Activated CD4-positive, alpha-beta T cell treated with anti-CD3 and anti-CD28 coated beads, Interleukin-2, amount 50 U/mL, for 4 hours (primary cell): Measurements from ENCODE around the gene JAML.

ENCODE experiments used
- DNase-seq, 2 experiments: peaks; one replicate each; pipeline ENCODE4 v3.0.0-alpha.2; 2020

The JAML gene

DNA sequence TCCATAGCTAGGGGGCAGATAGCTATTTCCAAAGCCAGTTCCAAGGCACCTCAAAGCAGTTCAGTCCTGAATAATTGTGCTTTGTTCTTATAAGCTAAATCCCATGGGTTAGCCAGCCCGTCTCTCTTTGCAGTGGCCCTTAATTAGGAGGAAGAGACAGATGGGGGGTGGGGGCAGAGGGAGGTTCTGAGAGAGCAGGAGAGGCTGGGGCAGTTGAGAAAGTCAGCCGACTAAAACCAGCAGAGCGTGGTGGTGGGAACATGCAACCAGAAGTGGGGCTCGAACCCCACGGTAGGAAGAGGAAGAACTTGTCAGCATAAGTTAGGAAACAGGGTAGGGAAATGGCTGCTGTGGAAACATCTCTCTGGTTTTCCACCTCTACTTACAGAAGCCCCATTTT lies 61.3 kb downstream of the JAML start:
- no peak for DNase-seq

DNA sequence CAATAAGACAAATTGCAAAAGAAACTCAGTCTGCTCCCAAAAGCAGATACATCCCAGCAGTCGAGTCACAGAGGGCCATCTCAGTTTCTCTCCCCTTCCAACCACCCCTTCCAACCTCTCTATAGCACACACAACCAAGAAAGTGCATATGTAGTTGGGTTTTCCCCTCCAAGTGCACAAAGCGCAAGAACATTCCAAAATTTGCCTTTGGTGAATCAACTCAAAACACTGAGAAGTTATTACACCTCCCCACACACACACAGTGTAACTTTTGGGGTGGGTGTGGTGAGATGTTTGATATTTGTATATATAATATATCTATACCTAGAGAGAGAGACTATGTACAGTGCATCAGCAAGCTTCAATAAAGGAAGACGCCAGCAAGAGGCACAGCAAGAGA lies 62.0 kb downstream of the JAML start:
- DNase-seq: no peak

DNA sequence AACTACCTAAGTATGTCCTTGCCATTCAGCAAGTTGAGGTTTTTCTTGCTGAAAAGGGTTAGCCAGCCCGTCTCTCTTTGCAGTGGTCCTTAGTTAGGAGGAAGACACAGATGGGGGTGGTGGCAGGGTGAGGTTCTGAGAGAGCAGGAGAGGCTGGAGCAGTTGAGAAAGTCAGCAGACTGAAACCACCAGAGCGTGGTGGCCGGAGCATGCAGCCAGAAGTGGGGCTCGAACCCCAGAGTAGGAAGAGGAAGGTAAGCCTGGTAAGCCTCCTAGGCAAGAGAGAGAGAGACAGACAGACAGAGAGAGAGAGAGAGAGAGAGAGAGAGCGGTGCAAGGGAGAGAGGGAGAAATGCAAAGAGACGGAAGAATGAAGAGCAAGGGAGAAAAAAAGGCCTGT lies 63.0 kb downstream of the JAML start:
- DNase-seq: no peak

DNA sequence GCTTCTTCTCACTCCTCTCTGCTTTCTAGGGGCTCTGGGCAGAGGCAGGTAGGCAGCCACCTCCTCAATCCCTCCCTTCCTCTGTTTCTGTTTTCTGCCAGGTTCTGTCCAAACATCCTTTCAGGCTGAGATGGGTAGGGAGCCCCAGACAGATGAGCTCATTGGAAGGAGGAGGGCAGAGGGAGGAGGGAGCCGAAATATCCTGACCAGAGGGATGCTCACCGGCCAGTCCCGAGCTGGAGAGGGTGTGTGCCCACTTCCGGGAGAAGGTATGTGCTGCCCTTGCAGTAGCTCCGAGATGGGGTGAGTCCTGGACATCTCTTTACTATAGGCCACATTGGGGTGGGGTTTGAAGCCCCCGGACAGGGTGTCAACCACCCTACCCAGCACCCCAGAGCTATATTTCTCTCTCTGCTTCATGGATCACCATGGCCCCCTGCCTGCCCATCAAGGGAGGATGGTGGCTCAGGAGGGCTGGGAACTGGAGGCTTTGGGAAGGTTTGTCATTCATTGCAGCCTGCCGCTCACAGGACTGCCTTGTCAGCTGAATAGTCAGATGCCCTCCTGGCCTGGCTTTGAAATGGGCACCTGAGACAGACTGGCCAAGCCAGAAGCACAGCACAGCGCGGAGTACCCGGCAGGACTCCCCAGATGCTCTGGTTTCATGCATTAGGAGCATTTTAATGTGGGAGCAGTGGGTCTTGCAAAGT lies 67.5 kb downstream of the JAML start:
- DNase-seq: no peak

DNA sequence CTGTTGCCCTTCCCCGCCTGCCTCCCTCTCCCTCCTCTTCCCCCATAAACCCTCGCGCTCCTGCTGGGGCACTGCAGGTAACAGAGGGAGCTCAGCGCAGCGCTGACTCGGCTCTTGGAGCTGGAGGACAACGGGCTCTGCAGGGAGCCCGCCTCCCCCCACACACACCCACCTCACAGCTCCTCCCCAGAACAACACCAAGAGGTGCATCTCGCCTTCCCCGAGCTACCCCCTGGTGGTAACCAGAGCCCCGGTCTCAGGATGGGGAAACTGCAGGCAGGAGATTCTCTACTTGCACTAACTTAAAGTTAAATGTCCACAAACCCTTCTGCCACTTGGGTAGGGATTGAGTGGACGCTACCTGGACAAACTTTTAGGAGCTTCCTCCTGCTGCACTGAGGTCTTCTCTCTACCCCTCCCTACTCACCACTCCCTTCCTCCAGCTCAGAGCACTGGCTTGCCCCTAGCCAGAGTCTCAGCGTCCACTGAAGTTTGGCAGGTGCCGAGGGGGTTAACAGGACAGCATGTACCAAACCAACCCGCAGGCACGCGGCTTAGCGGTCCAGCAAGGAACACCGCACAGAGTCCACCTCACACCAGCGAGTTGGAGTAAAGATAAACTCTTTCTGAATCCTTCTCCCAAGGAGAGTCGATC lies 68.2 kb downstream of the JAML start:
- DNase-seq: no peak

DNA sequence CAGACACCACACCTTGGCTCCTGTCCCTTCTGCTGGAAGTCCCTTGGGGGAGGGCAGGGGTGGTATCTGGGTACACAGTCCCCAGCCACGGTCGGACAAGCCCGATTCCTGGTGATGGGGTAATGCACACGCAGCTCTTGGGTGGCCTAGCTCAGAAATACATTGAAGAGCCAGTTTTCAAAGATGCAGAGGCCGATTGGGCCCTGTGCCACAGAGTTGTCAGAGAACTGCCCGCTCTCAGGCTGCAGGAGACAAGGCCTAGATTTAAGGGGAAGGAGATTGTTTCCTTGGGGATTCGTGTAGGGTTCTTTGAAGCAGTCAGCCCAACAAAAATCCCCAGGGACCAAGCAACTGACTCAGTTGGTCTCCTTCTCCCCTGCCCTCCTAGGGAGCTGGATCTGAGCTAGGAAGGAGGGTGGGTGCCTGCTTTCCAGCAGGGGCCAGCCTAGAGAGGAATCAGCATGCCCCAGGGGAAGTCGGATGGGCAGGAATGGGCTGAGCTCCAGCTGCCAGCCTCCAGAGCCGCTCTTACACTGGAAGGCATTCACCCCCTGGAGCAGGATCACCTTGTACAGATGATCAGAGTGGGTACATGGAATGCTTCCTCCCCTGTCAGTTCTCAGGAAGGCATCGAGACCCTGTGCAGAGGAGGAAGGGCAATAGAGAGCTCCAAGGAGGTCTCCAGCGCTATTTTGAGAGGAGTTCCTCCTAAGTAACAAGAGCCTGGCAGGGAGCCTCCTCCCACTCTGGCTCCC lies 68.9 kb downstream of the JAML start:
- no peak for DNase-seq

DNA sequence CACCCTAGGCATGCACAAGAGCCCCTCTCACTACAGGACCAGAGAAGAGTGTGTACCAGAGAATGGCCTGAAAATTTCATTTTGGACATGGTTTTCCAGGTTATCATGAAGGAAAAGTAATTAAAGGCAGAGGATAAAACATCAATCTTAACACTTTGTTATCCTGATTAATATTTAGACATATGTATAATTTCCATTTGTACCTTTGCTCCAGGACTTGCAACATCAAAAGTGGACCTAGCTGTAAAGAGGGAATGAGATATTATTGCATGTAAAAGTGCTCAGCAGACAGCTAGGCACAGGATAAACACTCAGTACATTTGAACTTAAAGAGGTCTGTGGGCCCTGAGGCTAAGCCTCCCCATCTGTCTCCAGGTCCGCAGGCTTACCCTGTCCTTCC lies 70.2 kb downstream of the JAML start:
- no peak for DNase-seq

DNA sequence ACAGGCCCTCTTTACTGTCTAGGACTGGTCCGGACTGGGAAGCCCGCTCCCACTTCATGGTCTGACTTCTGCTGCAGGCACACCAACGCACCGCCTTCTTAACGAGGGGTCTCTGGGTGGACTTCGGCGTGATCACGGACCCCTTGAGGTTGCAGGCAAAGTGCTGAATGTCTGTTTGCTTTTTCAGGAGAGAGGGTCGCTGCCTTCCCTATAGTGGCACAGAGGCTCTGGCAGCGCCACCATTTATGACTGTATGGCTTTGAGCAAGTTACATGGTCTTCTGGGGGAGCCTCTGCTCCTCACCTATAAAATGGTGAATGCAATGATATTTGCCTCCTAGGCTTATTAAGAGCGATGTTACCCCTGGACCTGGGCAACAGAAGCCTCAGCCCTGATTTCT lies 70.8 kb downstream of the JAML start:
- no peak for DNase-seq

DNA sequence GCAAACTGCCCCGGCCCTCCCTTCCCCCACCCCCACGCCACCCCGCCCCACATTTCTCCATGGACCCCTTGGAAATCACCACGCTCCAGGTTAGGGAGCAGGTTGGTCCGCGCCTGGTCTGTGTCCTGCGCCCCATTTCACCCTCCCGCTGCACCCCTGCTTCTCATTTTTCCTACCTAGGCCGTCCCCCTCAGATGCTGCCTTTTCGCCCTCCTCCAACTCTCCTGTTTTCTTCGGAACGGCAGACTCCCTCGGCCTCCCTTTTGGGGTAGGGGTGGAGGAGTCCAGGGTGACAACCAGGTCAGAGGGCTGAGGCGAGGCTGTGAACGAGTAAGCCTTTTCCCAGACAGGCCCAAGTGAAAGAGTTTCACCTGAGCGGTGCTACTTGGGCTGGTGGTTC lies 71.3 kb downstream of the JAML start:
- no peak for DNase-seq

DNA sequence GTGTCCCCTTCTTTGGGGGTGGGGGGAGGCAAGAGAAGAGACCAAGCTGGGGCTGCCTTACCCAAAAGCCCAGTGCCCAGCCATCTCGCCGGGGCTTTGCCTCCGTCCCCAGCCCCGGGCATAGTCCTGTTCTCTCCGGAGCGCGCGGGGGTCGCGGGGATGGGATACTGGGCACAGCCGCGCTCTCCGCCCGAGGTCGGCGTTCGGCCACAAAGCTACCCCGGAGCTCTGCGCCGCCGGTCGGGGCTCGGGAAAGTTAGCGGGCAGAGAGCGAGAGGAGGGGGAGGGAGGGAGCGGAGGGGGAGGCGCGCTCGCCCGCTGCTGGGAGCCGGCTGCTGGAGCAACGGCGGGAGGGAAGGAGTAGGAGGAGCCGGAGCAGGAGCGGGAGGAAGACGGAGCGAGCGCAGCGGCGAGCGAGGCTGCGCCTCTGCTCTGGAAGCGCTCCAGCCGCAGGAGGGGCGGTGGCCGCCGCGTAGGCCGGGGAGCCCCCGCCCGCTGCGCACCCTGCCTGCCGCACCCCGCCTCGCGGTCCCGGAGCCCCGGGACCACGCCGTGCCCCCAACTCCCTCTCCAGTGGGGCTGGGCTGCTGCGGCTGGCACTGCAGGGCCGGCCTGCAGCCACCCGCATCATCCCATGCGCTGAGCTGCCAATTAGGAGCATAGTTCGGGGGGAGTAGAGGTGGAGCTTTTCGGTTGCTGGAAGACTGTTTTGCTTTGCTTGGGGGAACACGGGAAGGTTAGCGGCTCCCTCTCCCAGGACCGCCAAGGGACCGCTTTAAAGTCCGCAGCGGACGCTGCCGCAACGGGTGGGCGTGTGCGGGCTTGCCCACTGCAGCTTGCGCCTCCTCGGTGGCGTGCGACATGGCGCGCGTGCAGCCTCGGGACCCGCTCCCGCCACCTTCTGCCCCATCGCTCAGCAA lies 72.0 kb downstream of the JAML start, which contains the start of gene SCN4B:
Gene SCN4B (minus strand): TSS at position 272 of the 920 bp plus-strand sequence. CDS start 150 bp downstream, at position 122.
- DNase-seq: no peak

DNA sequence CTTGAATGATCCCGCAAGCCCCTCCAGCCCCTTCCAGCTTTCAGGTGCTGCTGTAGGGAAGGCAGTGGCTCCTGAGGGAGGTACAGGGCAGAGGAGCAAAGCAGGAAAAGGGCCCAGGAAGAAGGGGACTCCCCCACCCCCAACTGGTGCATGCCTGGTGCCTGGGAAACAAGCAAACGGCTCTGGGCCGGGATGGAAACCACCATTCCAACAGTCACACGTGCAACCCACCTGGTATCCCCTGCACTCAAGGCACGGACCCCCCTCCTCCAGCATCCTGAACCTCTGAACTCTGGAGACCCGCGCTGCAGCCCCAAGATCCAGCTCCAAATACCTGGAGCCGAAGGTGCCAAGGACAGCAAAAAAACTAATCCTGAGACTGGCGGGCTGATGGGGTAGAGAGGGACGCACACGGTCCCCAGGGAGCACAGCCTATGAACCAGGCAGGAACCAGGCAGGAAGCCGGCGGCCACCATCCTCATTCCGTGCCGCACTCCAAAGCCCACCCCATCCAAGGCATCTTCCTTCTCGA lies 72.7 kb downstream of the JAML start:
- no peak for DNase-seq

DNA sequence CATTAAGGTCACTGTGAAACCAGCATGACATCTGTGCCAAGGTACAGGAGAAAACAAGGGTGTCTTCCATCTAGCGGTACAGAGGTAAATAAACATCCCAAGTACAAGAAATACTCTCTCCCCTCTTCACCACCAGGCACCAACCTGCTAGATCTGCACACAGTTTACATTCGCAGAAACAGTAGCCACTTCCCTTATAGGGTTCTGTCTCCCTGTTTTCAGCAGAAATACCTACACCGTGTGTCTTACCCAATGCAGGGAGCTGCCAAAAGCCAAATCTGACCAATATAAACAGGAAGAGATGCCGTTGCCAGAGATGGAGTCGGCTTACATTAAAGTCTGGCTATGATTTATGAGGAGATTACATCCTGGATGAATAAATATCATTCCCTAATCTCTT lies 73.4 kb downstream of the JAML start:
- DNase-seq: no peak

DNA sequence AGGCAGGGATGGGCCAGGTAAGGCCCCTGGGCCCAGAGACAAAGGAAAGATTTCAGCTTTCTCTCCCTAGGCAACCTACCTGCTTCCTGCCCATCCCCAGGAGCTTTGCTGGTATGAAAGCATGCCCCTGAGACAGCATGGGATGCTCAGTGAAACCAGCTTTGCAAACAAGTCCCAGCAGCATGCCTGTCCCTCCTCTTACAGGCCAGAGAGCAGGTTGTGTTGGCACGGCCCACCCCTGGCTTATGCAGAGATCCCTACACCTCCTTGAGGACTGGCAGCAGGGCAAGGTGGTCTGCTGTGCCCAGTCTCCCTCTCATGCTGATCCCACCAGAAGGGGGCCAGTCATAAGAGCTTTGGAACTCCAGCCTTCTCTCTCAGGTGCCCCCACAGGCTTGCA lies 75.3 kb downstream of the JAML start:
- no peak for DNase-seq

DNA sequence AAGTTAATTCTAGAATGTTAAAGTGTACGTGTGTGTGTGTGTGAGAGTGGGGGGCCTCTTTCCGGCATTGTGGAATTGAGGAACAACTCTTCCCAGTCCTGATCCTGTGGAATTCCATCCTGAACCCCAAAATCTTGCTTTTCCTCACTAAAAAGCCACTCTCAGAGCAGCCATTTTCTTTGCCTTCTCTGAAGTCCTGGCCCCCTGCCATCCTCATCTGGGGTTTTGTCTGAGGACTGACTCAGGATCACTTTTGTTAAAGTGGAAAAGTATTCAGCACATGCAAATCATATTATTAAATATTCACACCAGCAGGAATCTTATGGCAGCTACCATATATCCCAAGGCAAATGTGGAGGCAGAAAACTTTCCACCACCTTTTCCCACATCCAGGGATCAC lies 76.0 kb downstream of the JAML start:
- no peak for DNase-seq

DNA sequence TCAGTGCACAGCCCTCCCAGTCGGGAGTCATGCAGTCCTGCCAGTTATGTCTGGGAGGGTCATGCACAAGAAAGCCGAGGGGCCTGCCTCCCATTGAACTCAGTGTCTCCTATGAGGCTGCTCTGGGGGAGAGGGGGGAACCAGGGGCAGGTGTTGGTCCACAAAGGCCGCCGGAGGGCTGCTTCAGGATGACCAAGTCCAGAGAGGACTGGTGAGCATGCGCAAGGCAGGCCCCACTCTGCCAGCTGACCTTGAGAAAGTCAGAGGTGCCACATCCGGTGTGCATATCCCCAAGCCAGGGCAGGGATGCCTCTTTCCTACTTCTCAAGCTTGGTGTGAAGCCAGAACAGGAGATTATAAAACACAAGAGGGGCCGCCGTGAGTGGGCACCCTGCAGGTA lies 76.6 kb downstream of the JAML start:
- DNase-seq: no peak

DNA sequence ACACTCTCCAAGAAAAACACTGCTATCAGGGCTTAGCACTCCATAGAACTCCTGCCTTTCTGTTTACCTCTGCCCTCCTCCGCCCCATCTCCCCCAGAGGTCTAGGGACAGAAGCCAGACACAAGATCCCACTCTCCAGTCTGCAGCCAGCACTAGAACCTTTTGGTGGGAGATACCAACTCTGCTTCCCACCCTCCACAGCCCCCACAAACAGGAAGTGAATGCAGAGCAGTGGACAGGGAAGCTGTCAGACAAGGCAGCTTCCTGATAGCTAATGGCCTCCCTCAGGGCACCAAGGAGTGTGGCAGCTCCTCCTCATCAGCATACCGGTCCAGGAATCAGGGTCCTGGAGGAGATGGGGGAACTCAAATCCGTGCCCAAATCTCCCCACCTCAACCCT lies 77.3 kb downstream of the JAML start:
- no peak for DNase-seq

DNA sequence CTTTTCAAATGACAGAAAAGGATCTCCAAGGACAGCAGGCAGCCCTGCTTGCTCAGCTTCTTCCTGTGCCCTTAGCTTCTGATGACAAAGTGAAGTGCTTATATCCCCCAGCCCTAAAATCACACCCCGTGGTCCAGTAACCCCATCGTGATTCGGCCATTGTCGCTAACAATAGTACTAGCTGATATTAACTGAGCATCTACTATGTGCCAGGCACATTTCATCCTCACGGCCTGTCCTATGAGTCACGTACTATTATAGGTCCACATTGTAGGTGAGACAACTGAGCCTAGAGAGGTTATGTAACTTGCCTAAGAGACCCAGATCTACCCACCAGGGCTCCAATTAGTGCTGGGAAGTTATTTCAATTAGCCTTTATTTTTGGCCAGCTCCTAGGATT lies 78.3 kb downstream of the JAML start:
- no peak for DNase-seq

DNA sequence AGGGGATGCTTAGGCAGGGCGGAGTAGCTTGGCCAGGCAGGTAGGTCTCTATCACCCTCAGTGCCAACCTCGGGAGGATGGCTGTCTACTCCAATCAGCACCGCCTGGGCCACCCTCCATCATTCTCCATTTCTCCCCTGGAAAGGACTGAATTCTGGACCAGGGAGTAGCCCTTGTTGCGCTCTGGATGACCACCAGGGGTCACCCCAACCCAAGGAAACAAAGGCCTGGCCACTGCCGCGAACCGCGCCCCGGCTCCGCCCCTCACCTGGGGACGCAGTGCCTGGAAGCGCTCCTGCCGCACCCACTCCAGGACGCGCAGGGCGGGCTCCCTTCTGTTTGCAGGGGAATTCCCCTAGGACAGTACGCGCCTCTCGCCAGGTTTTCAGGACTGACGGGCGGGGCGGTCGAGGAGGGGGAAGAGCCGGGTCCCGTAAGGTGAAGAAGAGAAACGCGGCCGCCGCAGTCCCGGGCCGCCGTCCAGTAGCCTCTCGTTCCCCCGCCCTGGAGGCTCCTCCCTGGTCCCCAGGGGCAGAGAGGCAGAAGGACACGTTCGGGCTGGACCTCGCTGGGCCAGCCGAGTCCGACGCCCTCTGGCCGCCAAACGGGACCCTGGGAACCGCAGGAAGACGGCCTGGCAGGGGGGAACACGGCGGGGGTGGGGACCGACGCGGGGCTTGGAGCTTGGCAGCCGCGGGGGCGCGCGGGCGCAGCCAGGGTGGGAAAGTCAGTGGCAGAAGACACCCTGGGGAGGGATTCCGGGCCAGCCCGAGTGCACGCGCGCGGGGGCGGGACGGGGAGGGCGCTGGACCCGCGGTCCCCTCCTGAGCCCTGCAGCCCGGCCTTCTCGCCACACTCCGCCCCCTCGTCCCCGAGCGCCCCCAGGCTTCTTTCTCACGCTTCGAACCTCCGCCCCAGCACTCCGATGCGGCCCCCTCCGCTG lies 79.3 kb downstream of the JAML start:
- DNase-seq: peak; percentile 86 to 87

DNA sequence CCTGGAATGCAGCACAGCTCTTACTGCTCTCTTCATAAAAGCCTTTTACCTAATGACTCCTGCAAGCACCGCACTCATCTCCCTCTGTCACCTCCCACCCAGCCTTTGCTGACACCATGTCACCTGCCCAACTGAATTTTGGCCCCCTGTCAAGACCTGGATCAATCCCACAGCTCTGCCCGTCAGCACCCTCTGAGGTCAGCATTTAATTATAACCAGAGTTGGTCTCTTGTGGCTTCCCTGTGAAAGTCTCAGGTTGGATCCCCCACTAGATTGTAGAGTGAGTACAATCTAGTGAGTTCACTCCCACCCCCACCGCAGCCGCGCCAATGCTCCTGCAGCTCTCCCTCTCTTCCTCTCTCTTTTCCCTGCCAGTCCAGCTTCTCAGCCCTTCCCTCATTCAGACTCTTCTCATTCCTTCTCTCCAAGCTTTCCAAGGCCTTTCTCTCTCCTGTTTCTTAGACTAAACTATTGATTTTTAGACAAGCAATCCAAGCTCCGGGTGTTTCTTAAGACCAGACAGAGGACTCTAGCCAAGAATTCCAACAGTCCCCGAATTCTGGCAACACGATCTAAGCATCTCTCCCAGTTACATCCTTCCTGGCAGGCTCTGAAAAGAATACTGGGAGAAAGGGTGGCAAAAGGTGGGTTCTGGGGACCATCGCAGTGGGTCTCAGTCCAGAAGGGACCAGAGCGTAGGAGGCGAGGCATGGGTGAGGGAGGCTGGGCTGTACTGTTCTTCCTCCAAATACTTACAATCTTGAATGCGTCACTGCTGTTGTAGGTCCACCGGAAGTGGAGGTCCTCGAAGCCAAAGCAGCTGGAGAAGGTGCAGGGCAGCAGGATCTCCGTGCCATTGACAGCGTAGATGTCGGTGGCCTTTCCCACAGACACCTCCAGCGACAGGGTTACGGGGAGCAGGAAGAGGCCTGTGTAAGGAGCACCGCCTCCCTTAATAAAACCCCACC lies 80.2 kb downstream of the JAML start:
- no peak for DNase-seq
